ENCODE measurements around the gene SLC2A9. TPM values are rescaled to one million over a fixed set of nuclear protein-coding genes. Genes with fewer than 3 reads are reported as not detected.

SLC2A9 gene
- total RNA-seq, 1 donor from 2014 or later, result 0.72 TPM

DNA sequence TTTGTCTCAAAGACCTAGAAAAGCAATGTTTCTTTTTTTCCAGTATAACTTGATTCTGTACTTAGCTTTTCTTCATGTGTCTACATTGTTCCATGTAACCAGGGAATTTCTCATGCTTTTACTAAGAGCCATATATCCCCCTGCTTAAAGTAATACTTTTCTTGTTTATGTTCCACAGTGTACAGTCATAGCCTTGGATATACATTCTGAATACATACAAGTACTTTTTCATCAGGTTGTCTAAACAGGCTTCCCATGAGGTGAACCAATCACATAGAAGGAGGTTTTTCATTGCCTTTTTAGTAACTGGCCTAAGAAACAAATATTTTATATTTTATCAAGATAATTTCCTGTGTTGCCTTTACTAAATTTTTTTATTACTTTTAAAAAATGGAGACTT is 52.8 kb downstream of the SLC2A9 start:
- no peak for DNase-seq (ENCODE audit: low read depth)

DNA sequence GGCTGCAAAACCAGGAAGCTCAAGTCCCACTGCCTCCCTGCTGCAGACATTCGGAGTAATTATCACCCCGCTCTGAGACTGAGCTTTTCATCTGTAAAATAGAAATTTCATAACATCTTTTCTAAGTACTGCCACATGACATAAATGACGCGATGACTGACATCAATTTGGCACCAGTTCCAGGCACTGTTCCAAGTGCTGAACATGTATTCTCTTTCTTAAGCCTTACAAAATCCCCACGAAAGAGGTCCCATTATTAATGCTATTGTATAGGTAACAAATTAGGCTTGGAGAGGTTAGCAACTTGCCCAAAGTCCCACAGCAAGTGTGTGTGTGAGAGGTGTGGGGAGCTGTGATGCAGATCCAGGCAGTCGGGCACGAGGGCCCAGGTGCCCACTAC is 56.4 kb downstream of the SLC2A9 start:
- DNase-seq (ENCODE audit: low read depth), result no peak

DNA sequence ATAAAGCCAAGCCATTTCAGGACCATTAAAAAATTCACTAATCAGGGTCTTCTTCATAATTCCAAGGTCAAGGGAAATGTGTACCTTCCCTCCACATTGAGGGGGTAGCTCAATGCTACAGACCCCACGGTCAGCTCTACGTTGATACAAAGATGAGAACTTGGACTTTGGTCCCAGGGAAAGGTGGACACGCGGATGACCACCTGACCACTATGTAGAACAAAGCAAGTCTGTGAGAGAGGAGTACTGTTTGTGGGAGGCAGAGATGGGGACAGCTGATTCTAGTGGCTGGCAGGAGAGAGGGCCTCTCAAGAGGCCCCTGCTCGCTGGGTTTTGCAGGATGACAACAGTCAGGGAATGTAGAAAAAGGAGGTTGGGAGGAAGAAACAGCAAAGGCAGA is 58.0 kb downstream of the SLC2A9 start:
- DNase-seq (ENCODE audit: low read depth), result no peak

DNA sequence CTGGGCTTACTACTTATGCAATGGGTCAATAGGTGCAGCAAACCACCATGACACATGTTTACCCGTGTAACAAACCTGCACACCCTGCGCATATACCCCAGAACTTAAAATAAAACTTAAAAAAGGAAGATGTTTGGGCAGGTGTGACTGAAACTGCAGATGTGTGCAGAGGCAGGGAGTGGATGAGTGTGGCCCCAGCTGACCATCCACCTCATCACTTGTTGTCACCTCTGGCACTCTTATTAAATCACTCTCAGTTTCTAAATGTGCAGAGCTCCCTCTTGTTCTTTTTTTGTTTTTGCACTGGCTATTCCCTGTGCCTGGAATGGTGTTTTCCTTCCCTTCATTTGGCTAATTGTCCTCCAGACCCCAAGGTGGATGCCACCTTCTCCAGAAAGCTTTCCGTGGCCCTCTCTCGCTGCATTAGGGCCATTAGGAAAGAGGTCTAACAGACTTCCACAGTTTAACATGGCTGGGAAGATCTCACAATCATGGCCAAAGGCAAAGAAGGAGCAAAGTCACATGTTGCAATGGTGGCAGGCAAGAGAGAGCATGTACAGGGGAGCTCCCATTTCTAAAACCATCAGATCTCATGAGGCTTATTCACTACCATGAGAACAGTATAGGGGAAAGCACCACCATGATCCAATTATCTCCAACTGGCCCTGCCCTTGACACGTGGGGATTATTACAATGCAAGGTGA is 58.5 kb downstream of the SLC2A9 start:
- no peak for DNase-seq (ENCODE audit: low read depth)

DNA sequence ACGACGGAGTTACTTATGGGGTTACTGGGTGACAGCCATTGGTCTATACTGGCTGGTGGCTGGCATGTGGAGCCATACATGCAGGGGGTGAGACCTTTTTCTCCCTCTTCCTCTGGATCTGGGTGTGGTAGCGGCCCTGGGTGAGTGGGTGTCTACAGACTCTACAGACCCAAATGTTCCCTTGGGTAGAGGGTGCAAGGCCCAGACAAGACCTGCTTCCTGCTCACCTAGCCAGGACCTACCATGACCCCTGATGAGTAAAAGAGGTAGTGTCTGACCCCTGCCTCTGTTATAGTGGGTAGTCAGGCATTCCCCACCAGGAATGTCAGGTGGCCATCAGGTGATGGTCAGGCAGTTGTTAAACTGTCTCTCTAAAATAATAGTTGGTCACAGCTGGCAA is 66.8 kb downstream of the SLC2A9 start:
- no peak for DNase-seq (ENCODE audit: low read depth)

DNA sequence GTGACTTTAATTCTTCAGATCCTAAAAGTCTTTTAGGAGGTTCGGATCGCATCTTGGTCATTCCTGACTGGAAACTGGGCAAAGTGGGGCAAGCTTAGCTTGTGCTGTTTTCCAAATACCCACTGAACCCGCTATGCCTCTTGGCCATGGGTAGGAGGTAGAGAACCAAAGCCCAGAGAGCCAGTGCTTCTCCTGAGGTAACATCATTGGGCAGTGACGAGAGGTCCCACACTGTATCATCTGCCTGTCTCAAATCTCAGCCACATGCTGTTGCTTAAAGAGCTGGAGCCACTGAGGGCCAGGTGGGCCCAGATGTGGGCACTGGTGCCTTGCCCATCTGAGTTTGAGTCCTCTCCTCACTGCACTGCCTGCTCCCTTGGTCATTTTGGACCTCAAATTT is 68.2 kb downstream of the SLC2A9 start:
- DNase-seq (ENCODE audit: low read depth), result no peak

DNA sequence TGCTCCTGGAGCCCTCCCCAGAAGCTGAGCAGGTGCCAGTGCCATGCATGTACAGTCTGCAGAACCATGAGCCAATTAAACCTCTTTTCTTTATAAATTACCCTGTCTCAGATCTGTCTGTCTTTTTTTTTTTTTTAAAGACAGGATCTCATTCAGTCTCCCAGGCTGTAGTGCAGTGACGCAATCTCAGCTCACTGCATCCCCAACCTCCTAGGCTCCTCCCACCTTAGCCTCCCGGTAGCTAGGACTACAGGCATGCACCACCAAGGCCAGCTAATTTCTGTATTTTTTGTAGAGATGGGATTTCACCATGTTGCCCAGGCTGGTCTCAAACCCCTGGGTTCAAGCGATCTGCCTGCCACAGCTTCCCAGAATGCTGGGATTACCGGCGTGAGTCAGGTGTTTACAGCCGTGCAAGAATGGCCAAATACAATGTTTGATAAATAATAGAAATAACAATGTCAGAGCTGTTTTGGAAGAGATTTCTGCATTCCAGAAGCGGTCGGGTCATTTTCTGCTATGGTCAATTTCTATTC is 68.8 kb downstream of the SLC2A9 start:
- DNase-seq (ENCODE audit: low read depth), result no peak

DNA sequence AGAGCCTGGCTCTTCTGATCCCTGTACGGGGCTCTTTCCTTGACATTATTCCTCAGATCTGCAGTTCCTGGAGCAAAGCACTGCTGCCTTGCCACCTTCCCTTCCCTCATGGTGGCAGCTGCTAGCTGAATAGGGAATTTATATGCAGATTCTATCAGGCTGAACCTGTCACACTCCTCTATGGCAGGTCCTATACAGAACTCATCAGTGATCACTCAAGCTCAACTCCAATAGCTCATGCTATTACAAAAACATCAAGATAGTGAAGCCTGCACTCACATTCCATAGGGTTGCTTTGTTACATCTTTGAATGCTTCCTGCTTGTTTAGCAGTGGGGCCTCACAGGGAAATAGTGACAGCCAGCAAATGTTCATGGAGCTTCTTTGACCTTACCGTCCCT is 71.7 kb downstream of the SLC2A9 start:
- no peak for DNase-seq (ENCODE audit: low read depth)

DNA sequence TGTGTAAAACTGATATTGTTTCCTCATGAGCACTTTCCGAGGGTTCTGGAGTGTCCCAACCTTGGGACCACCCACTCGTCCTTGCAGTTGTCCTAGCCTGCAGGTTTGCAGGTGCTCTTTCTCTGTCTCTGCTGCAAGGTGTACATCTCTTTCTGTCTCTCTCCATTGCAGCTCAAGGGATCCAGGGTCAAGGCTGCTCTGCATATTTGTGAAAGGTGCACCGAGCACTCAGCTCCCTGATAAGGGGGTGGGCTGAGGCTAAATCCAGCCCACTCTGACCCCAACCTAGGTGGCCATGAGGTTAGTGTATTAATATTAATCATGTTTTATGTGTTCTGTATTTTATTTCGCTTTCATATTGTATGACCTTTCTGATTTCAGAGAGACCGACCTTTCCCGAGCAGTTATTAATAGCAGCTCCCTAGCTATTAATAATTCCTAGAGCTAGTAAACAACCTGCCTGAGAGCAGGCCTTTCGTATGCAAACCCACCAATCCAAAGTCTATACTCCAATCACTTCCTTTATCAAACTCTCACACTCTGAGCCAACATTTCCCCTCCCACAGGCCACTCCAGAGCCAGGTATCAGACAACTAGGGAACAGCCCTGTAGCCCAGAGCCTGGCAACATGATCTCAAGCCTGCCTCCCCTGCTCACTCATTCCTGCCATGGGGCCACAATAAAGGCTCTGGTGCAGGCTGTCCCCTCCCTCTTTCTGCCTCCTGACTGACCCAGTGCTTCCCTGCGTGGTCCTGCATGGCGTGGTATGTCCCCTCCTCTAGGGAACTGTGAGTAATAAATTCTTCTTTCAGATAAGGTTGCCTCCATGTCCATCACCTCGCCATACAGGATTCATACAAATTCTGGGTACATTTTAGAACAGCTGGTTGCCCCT is 73.9 kb downstream of the SLC2A9 start:
- no peak for DNase-seq (ENCODE audit: low read depth)

DNA sequence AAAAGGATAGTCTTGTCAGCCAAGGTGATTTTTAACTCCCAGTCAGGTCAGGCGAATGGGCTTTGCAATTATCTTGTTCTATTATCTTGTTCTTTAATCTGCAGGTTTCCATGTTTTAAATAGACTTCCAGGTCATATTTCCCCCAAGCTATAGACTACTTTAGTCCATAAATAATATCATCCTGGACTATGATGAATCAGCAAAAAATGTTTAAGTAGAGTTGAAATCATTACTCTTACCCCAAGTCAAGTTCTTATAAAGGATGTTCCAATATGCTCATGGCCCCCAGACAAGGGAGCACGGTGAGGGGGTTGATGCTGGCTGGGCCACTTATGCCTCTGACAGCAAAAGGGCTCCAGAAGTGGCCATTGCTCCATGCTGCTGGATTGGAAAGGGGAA is 75.1 kb downstream of the SLC2A9 start:
- DNase-seq (ENCODE audit: low read depth), result no peak

DNA sequence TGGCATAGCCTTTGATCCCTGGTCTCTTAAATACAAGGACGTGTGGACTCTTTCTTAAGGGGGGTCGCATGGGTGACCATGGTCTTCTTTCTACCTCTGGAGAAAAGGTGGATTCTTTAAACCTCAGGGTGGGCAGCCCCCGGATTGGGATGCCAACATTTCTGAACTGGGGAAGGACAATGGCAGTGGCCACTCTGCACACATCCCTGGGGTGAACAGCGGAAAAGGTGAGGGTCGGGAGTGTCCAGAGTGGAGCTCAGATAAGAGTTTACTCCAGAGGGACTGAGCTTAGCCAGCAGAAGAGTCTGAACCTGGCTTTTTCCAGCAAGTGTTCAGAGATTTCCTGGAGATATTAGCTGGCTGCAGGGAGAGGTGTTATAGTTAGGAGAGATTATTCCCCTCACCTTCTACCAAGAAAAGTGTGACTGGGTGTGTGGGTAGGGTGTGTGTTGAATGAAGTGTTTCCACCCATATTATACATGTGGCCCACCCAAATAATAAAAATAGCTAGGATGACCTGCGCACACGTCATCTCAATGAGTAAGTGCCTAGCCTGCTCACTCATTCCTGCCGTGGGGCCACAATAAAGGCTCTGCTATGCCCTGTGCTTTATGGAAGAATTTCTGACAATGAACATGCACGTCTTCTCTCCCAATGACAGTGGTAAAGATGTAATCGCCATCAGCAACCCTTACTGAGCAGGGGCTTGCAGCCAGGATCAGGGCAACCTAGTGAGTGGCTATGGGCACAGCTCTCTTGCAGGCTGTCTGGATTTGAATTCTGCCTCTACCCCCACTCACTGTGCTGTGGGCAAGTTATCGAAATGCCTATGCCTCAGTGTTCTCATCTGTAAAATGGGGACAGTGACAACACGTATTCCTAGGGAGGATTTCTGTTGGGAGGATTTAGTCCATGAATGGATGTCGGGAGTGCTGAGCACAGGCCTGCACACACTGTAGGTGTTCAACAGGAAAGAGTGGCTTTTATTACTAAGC is 76.6 kb downstream of the SLC2A9 start:
- no peak for DNase-seq (ENCODE audit: low read depth)

DNA sequence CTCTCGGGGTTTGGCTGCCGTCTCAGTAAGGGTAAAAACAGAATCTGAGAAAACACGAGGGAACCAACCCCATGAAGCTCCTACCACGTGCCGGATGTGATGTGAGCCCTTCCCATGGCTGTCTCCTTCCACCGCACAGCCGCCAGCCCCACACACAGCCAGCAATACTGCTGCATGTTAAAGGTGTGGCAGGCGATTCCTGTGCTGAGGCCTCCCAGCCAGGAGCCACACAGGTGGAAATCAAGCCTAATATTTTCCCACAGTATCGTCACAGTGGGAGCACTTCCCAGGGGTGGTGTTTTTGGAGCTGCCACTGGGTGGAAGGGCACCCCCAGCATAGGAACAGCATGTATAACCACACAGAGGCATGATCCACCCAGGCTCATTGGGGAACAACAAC is 77.5 kb downstream of the SLC2A9 start:
- no peak for DNase-seq (ENCODE audit: low read depth)

DNA sequence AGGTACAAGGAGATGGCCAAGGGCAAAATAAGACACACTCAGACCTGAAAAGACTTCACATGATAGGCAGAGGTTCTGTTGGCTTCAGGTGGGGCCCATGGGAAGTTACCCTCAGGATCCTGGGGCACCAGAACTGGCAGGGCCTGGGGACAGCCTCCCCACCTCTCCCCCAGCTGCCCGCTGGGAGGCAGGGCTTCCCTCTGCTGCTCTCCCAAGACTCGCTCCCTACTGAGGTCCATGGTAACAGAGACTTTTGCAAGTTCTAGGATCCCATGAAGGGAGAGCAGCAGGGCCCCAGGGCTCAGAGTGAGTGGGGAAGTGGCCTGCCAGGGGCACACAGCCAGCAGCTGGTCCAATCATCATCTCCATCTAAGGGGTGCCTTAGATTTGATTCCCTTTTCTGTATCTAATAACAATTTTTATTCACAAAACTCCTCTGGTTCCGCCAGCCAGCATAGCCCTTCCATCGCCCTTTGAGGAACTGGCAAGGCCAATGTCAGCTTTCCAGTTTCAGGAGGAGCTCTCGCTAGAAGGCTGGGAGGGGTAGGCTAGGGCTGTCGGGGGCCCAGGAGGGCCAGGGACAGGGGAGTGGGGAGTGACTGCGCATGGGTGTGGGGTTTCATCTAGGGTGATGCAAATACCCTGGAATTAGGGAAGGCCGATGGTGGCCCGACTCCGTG is 78.2 kb downstream of the SLC2A9 start:
- no peak for DNase-seq (ENCODE audit: low read depth)

DNA sequence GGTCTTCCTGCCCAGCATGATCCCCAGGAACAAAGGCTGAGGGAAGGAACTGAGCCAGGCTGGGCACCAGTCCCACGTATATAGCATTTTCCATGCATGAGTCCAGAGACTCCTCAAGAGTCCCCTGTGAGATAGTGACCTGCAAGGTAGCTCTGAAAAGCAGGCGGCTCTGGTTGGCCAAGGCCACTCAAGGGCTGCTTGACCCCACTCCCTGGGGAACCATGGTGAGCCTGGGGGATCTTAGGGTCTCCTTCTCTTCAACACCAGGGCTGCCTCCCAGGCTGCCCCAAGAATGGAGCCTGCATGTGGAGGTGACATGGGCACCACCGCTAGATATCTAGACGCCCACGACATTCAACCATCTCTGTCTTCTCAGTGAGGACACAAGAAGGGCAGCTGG is 79.2 kb downstream of the SLC2A9 start:
- DNase-seq (ENCODE audit: low read depth), result no peak

DNA sequence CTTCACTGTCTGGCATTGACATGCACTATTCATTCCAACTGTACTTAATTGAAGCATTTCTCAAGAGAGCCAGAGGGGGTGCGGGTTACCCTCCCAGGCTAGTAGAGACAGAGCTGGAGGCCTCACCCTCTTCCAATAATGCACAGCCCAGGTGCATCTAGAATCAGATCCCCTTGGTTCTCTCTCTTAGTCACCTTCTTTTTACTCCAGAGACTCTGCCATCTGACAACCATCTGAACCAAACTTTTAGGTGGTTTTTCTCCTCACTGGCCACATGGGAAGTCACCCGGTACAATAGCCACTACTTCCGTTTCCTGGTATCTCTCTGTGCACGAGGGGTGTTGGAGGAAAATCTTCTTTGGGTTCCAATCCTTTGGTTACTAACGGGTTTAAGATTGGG is 81.3 kb downstream of the SLC2A9 start:
- no peak for DNase-seq (ENCODE audit: low read depth)

DNA sequence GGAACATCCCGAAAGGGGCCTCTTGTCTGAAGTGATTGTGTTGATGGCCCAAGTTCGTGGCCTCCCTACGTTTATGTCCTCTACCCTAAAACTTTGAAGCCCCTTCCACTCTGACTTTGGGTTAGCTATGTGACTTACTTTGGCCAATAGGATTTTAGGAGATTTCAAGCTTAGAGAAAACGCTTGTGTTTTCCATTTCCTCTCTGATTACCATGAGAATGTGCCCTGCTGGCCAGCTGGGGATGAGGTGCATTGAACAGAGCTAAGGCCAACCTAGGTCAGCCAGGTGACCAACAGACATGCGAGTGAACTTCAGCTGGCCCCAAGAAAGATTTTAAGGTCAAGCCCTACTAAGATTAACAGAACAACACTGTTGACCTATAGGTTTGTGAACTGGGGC is 82.4 kb downstream of the SLC2A9 start:
- no peak for DNase-seq (ENCODE audit: low read depth)

DNA sequence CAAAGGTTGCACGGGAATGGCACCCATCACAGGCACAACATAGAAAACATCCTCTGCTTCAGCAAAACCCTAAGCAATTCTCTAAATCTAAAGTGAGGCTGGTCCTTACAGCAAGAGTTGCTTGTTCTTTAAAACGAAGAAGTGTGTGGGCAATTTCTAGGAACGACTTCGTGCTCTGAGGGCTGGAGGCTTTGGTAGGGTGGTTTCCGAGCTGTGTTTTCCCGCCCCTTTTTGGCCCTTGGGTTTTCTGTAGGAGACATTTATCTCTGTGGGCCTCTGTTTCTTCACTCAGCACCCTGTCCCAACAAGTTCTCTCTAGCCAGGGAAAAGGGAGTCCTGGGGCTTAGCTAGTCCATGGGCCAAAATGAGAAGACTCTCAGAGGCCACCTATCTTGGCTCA is 84.2 kb downstream of the SLC2A9 start:
- no peak for DNase-seq (ENCODE audit: low read depth)

DNA sequence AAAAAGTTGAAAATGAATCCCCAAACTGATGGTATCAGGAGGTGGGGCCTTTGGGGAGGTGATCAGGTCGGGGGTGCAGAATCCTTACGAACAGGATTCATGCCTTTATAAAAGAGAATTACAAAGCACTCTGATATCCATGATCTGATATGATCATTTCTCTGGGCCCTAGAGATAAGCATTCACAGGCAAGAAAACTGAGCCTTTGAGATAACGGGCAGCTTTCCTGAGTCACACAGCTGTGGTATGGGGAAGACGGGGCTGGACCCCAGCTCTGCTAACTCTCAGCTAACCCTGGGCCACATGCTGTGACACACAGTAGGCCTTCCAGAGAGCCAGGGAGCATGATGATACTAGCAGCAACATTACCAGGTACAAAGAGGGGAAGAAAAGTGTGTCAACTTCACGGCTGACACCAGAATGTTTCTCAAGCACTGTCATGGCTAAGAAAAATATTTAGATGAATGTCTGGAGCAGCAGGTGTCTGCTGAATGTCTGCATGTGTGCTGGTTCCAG is 85.1 kb downstream of the SLC2A9 start:
- no peak for DNase-seq (ENCODE audit: low read depth)

DNA sequence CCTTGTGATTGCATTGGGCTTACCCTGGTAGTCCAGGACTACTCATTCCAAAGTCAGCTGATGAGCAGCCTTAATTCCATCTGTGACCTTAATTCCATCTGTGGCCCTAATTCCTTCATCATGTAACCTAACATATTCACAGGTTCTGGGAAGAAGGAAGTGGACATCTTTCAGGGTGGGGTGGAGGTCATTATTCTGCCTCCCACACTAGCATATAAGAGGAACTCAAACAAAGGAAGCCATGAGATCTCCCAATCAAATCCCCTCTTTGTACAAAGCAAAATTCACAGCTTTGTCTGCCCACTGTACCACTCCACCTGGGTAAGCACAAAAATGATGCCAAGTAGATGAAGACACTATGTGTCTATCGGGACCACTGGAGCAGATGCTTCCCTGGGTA is 87.3 kb downstream of the SLC2A9 start:
- no peak for DNase-seq (ENCODE audit: low read depth)

DNA sequence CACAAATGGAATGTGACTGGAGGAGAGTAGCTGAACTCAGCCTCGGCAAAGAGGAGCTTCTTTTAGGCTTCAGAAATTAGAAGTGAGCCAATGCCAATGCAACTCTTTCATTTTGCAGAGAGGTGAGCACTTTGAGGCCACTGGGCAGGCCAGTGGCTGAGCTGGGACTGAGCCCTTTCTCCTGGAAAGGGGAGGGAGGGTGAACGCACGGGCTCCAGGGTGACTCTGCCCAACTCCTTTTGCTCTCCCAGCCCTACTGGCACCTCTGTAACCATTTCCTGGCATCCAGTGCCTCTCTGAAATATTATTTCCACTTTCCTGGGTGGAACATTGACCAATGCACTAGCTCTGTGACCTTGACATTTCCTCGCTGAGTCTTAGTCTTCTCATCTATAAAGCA is 88.1 kb downstream of the SLC2A9 start:
- no peak for DNase-seq (ENCODE audit: low read depth)

DNA sequence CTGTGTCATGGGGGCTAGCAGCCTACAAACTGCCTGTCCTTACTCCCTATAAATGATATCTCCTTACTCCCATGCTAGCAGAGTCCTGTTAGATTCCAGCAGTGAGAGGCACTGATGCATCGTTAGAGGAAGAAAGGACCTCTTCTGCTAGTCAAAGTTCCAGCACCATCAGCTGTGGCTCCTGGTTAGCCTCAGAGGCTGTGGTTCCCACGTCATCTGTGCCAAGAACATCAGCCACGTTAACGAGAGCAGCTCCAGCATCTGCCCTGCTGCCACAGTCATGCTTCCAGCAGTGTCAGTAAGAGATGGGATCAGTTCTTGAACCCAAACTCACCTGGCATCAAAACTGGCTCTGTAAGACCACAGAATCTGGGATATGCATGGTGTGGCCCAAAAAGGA is 88.5 kb downstream of the SLC2A9 start:
- no peak for DNase-seq (ENCODE audit: low read depth)
